ENCODE data around the gene ZPBP2. TPM values are rescaled to one million over a fixed set of nuclear protein-coding genes. Genes with fewer than 3 reads are reported as not detected.

The ZPBP2 gene
- polyA plus RNA-seq, 3 donors: not detected

GRCh38 chr17:39923230-39923629 lies 55.2 kb downstream of the ZPBP2 start:
- Mint-ChIP-seq H3K36me3 (peaks cover 30 to 48% of the 10 kb centered on the region in 2 donors), H3K4me3 (no peak overlapping the region), H3K9me3 (no peaks in the 10 kb centered on the region), H3K27ac (peak overlapping the region in 4 of 7 donors; percentile 16 to 79 (median 44)), H3K27me3 (ENCODE audit: low read depth in 3 of 3) (peaks cover 0 to 6% (median 0%) of the 10 kb centered on the region in 3 donors), H3K4me1 (peaks cover 50% of the 10 kb centered on the region)
- no peak for DNase-seq
- H3K27ac ChIP-seq (ENCODE audit: low read depth in 1 of 2, low read length in 2 of 2): peak overlapping the region in 1 of 2 donors; percentile 48
- H3K9me3 ChIP-seq (replicated peaks in 1 of 2; ENCODE audit: control insufficient read depth in 1 of 2, insufficient read depth in 1 of 2, low read length in 2 of 2): no peaks in the 10 kb centered on the region
- TF ChIP-seq CTCF (IDR thresholded peaks at IDR 0.05): no peak
- H3K4me2 ChIP-seq (replicated peaks; ENCODE audit: extremely low read depth, low read length, poor library complexity, severe bottlenecking): no peak overlapping the region
- intact Hi-C loops (cut with micrococcal nuclease): loop anchor here in 1 of 2 donors (10.0 kb wide), 1 partner anchor 62 kb away; the partner anchor contains the start of gene PSMD3
- peaks cover 40 to 56% of the 10 kb centered on the region in 2 donors for H3K4me1 ChIP-seq (ENCODE audit: control insufficient read depth in 1 of 2, insufficient read depth in 2 of 2, low read length in 2 of 2)
- no peak overlapping the region for H3K4me3 ChIP-seq (replicated peaks in 1 of 3; ENCODE audit: low read depth in 2 of 3, low read length in 3 of 3)
- H3K9ac ChIP-seq (ENCODE audit: insufficient read depth, low read length, poor library complexity, severe bottlenecking): no peak overlapping the region
- peaks cover 20 to 37% of the 10 kb centered on the region in 2 donors for H3K36me3 ChIP-seq (replicated peaks in 1 of 2; ENCODE audit: control insufficient read depth in 1 of 2, insufficient read depth in 2 of 2, low read length in 2 of 2)
- peaks cover 31% of the 10 kb centered on the region for H3K79me2 ChIP-seq (ENCODE audit: insufficient read depth, low read length)
- peaks cover 11% of the 10 kb centered on the region for H4K20me1 ChIP-seq (ENCODE audit: insufficient read depth, low read length)
- 96% methylated on average over 5 of the region's 6 CpGs for WGBS (ENCODE audit: insufficient coverage)
- H3K27me3 ChIP-seq (ENCODE audit: control insufficient read depth in 2 of 2, insufficient read depth in 2 of 2, low read length in 2 of 2): no peaks in the 10 kb centered on the region
- H2AFZ ChIP-seq (ENCODE audit: insufficient read depth, low read depth, low read length, poor library complexity, severe bottlenecking): no peak overlapping the region

- Histone ChIP-seq H3K9me3 (replicated peaks in 1 of 2; ENCODE audit: control insufficient read depth in 1 of 2, insufficient read depth in 1 of 2, low read length in 2 of 2) (no peaks in the 10 kb centered on the region), H3K36me3 (replicated peaks in 1 of 2; ENCODE audit: control insufficient read depth in 1 of 2, insufficient read depth in 2 of 2, low read length in 2 of 2) (peaks cover 20 to 37% of the 10 kb centered on the region in 2 donors), H2AFZ (ENCODE audit: insufficient read depth, low read depth, low read length, poor library complexity, severe bottlenecking) (no peak overlapping the region), H3K9ac (ENCODE audit: insufficient read depth, low read length, poor library complexity, severe bottlenecking) (no peak overlapping the region), H3K4me2 (replicated peaks; ENCODE audit: extremely low read depth, low read length, poor library complexity, severe bottlenecking) (no peak overlapping the region), H4K20me1 (ENCODE audit: insufficient read depth, low read length) (peaks cover 11% of the 10 kb centered on the region), H3K79me2 (ENCODE audit: insufficient read depth, low read length) (peaks cover 31% of the 10 kb centered on the region), H3K27ac (ENCODE audit: low read depth in 1 of 2, low read length in 2 of 2) (peak overlapping the region in 1 of 2 donors; percentile 12), H3K4me3 (replicated peaks in 1 of 3; ENCODE audit: low read depth in 2 of 3, low read length in 3 of 3) (no peak overlapping the region), H3K4me1 (ENCODE audit: control insufficient read depth in 1 of 2, insufficient read depth in 2 of 2, low read length in 2 of 2) (peaks cover 49 to 64% of the 10 kb centered on the region in 2 donors), H3K27me3 (ENCODE audit: control insufficient read depth in 2 of 2, insufficient read depth in 2 of 2, low read length in 2 of 2) (no peaks in the 10 kb centered on the region)
- DNase-seq: no peak
- no peak for TF ChIP-seq CTCF (IDR thresholded peaks at IDR 0.05)
- Mint-ChIP-seq H3K36me3 (peaks cover 27 to 44% of the 10 kb centered on the region in 2 donors), H3K4me1 (peaks cover 58% of the 10 kb centered on the region), H3K4me3 (no peak overlapping the region), H3K27me3 (ENCODE audit: low read depth in 3 of 3) (peaks cover 0 to 5% (median 0%) of the 10 kb centered on the region in 3 donors), H3K27ac (peak overlapping the region in 1 of 7 donors; percentile 12), H3K9me3 (no peaks in the 10 kb centered on the region)
- intact Hi-C loops (cut with micrococcal nuclease): loop anchor here in 1 of 2 donors (10.0 kb wide), 1 partner anchor 61 kb away; the partner anchor contains the start of gene PSMD3
- WGBS (ENCODE audit: insufficient coverage): 96% methylated on average over 15 of the region's 17 CpGs
Observed at GRCh38 chr17:39923836-39924690, 56.1 kb downstream of the ZPBP2 start.

Measured in CD14-positive monocyte (primary cell).